DLD1 (cell line): ENCODE measurements around the gene C4BPB.

Experiments
- in situ Hi-C: cut with HindIII; loops from 2 replicates; pipeline ENCODE4 v1.10.0; 2017; ENCODE audit warnings: low sequenced_read_pairs

The C4BPB gene

DNA sequence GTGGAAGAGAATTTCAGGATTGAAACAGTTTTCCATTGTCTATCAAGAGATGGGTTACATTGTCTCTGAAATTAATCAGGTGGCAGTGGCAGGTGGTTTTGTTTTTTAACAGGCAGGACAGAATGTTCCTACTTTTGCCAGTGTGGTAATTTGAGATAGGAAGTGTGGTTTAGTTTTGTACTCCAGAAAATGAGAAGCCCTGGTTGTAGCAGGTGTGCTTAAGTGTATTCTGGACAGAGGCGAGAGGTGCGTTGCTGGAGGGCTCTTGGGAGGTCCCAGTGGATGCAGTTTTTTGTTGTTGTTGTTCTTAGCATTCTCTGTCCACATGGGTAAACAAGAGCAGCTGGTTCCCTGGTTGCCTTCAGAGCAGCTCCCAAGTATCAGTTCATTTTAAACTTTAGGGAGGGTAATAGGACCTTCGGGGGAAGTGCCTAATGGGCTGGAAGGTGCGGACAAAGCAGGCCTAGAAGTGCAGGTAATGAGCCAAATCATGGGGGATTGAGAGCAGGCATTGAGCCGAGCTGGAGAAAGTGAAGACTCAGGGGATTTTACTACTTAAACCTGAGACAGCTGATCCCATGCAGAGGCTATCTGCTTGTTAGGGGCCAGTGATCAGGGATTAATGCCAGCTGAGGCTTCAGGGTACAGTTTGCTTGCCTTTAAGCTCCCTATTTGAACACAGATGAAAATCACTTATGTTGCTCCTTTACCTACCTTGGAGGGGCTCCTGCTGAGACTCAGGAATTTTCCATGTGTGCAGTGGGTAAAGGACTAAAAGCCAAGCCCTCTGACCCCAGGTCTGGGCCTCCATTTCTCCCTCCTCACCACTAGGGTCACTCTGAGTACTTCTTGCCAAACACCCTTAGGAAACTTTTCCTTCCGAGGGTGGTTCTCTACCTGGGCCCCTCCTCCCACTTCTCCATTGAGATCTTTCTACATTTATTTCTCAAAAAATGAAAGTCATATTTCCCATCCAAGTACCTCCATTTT, 29.5 kb upstream of the C4BPB start:
- in situ Hi-C loops: loop anchor here (25.0 kb wide), 1 partner anchor 353 kb away; no protein-coding TSS in a partner anchor

DNA sequence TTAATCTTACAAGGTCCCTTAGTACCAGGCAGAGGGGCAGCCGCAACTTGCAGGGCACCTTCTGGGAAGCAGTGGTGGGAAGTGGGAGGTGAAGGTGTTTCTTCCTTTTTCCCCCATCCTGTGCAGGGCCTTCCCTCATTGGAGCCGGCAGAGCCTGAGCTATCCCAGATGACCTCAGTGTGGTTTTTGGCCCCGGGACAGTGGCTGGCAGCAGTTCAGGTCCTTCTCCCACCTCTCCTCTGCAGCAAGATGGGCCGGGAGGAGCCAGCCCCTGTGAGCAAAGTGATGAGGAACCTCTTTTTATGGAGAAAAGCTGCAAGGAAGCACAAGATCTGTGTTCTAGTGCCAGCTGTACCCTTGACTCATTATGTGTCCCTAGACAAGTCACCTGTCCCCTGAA, 28.8 kb upstream of the C4BPB start:
- in situ Hi-C loops: loop anchor here (25.0 kb wide), 1 partner anchor 352 kb away; no protein-coding TSS in a partner anchor

DNA sequence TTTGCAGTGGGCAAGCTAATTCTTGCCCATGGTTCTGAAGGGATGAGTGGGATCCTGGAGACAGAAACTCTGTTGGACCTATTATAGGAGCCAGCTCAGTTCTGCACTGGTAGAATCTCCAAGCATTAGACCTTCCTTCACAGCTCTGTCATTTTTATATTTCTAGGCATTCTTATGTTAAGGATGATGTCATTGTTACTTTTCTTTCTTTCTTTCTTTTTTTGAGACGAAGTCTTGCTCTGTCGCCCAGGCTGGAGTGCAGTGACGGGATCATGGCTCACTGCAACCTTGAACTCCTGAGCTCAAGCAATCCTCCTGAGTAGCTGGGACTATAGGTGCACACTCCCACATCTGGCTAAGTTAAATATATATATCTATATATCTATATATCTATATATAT, 28.1 kb upstream of the C4BPB start:
- in situ Hi-C loops: loop anchor here (25.0 kb wide), 1 partner anchor 352 kb away; no protein-coding TSS in a partner anchor

DNA sequence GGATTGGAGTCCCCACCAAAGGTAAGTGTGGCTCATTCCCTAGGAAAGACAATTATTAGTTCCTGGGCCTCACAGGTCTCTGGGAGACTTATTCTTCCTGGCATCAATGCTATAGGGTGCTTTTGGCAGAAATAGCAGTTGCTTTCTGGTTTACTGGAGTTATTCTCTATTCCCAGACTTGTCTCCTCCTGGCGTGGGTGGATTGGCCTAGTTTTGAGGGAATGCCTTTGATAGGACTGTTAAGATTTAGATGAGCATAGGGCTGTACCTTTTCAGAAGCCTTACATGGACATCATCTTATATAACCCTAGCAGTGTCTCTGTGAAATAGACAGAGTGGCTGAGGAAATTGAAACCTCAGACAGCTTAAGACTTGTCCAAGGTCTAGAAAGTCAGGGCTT, 26.6 kb upstream of the C4BPB start:
- in situ Hi-C loops: loop anchor here (25.0 kb wide), 1 partner anchor 350 kb away; no protein-coding TSS in a partner anchor

DNA sequence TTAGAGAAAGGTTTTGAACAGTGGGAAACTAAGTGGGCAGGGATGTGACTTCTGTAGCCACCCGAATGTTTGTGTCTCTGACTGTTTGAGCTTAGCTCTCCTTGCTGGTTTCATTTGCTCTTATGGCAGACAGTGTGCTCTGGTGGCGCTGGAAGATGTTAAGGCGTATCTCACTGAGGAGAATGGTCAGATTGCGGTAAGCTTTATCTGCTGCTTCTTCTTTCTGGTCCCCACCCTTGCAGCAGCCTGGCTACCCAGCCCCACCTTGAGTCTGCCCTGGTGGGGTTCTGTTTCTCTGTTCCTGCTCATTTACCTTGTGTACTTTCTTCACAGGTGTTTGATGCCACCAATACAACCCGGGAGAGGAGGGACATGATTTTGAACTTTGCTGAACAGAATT, 25.6 kb upstream of the C4BPB start:
- in situ Hi-C loops: loop anchor here (25.0 kb wide), 1 partner anchor 349 kb away; no protein-coding TSS in a partner anchor

DNA sequence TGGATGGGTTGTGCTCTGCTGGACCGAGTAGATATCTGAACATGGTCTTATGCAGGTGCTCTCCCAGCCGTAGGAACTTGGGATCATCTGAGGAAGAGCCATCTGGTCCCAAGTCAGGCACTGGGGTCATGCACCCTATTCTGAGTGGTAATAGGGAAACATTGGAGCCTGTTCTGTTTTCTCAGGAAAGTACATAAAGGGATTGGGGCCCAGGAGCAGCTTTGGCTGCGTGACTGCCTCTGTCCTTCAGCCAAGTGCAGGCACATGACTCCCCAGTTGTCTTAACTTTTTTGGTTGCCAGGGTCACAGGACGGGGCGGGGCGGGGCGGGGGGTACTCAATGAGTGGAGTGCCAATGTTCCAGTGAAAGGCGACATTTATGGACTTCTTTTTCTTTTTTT, 24.1 kb upstream of the C4BPB start:
- in situ Hi-C loops: loop anchor here (25.0 kb wide), 1 partner anchor 348 kb away; no protein-coding TSS in a partner anchor

DNA sequence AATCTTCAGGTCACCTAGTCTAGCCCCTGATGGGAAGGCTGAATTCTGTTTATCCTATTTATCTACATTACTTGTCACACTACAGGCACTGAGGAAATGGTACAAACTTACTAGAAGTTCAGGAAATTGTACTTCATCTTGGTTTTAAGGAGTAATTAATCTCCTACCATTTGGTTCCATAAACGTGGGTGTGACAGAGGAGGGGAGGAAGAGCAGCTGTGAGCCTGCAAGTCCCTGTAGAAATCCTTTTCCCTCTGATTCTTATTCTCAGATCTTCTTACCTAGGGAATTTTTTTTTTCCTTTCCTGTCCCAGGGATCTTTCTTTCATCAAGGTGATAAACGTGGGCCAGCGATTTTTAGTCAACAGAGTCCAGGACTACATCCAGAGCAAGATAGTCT, 21.5 kb upstream of the C4BPB start:
- in situ Hi-C loops: loop anchor here (25.0 kb wide), 1 partner anchor 345 kb away; no protein-coding TSS in a partner anchor

DNA sequence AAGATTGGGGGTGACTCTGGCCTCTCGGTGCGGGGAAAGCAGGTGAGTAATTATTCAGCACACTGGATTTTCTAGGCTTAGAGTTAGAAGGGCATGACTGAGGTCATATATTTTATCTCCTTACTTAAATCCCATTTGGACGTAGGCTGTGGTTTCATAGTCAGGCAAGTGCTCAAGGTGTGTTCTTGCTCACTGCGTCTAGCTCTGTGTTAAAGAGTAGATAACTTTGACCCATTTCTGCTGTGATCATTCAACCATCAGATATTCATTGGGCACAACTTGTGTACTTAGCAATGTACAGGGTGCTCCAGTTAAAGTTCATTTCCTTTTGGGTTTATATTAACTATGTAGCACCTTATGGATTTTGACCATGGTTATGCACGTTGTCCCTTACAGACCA, 21.0 kb upstream of the C4BPB start:
- in situ Hi-C loops: loop anchor here (25.0 kb wide), 1 partner anchor 345 kb away; no protein-coding TSS in a partner anchor

DNA sequence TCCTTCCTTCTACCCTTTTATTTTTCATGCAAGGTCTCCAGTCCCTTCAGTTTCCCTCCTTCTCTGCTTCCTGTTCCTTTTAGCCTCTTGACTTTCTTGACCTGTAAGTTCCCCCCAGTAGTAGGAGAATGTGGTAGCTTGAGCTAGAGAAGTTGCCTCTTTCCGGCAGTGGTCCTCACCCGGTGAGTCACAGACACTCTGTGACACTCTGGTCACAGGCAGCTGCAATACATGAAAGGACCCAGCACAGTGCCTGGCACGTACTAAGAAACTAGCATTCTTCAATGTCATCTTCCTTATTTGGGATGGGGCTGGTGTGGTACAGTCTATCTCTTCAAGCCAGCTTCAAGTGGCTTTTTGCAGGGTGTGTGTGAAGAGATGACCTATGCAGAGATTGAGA, 19.6 kb upstream of the C4BPB start:
- in situ Hi-C loops: loop anchor here (25.0 kb wide), 1 partner anchor 343 kb away; no protein-coding TSS in a partner anchor

DNA sequence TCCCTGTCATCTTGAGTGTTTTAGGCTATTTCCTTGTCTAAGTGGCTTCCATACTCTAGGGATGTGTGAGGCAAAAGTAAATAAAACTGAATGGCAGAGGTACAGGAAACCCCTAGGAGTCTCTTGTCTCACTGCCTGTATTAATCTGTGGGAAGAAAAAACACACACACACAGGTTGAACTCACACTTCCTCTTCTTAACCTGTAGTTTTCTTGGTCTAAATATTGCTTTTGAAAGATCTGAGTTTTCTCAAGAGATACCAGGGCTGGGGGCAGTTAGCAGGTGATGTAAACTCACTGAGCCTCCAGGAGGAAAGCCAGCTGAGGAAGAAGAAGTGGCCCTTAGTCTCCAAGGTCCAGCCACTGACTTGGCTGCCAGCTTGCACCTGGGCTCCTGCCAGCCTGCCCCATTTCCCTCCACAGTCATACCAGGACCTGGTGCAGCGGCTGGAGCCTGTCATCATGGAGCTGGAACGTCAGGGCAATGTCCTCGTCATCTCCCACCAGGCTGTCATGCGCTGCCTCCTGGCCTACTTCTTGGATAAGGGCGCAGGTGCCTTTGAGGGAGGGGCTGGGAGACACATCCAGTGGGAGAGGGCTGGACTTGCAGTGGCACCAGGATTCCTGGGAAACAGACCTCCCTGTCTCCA, 18.7 kb upstream of the C4BPB start:
- in situ Hi-C loops: loop anchor here (25.0 kb wide), 1 partner anchor 342 kb away; no protein-coding TSS in a partner anchor

DNA sequence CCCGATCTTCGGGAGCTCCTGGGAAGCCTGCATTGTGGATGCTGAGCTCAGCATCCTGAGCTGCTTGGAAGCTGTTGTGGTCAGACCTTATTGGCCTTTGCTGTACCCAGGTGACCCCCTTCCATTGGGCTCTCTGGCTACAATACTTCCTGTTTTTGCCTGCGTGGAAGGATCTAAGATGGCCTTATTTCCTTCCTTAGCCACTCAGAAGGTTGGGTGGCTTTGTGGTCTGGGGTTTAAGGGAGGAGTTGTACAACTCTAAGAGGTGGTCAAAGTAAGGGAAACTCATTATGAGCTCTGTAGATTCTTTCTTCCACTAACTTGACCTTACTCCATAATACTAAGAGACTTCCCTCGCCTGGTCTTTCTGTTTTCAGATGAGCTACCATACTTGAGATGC, 17.8 kb upstream of the C4BPB start:
- in situ Hi-C loops: loop anchor here (25.0 kb wide), 1 partner anchor 341 kb away; no protein-coding TSS in a partner anchor

DNA sequence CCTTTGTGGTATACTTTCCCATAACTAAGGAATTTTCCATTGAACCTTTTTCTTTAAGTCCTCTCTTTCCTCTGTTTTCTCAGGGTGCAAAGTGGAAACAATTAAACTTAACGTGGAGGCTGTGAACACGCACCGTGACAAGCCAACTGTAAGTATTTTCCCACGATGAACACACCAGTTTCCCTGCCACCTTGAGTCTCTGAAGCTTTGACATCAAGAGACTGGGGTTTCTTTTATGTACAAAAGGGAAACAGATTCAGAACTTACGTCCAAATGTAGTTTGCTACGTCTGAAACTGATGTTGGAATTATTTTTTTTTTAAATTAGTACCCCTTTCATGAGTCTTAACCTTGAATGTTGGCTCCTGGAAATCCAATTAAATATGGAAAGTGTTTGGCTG, 17.2 kb upstream of the C4BPB start:
- in situ Hi-C loops: loop anchor here (25.0 kb wide), 1 partner anchor 341 kb away; no protein-coding TSS in a partner anchor

DNA sequence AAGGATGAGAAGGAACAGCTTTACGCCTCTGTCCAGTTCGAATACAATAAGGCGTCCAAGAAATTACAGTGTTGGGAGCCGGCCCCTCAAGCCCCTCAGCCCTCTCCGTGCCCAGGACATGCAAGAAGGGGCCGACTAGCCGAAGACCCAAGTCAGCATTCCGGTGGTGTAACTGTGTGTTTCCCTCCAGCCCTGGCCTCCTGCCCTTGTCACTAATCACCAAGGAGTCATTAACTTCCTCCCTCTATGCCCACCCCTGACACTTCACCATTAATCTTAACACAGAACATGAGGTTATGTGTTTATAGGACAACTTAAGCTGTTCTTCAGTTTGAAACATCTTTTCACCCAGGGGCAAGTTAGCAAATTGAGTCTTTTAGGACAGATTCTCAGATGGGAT, 16.4 kb upstream of the C4BPB start:
- in situ Hi-C loops: loop anchor here (25.0 kb wide), 1 partner anchor 340 kb away; no protein-coding TSS in a partner anchor

DNA sequence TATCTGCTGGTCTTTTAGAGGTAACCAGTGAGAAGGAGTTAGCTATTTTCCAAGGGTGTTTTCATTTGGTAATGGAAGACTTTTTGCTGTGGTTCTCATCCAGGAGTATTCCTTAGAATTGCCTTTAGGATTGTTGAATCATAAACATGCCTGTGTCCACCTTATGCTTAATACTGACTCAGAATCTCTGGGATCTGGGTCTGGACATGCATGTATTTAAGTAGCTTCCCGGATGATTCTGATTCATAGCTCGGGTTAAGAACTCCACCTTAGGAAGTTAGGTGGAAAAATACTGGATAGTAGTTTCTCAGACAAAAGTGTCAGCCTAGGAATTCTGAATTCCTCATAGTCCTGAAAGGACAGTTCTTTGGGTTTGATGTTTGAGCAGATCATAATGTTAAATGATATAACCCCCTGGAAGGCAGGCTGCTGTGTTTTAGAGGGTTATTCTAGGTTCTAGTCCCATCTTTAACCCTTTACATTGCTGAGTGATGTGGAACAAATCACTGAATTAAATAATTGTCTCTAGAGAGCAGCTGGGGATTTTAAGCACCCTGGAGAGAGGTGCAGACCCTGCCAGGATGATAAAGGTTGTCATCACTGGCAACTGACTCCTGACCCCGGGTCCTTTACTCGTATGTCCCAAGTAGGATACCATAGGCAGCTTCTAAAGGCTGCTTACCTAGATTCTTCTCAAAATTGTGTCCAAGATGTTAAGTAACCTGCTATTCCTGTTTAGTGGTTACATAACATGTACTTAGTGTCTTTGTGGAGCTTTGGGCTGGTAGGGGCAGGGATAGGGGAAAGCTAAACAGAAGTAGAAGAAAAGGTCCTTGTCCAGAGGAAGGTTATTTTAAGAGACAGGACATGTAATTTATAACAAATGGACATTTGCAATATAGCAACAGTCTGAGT, 14.5 kb upstream of the C4BPB start:
- in situ Hi-C loops: loop anchor here (25.0 kb wide), 1 partner anchor 338 kb away; no protein-coding TSS in a partner anchor

DNA sequence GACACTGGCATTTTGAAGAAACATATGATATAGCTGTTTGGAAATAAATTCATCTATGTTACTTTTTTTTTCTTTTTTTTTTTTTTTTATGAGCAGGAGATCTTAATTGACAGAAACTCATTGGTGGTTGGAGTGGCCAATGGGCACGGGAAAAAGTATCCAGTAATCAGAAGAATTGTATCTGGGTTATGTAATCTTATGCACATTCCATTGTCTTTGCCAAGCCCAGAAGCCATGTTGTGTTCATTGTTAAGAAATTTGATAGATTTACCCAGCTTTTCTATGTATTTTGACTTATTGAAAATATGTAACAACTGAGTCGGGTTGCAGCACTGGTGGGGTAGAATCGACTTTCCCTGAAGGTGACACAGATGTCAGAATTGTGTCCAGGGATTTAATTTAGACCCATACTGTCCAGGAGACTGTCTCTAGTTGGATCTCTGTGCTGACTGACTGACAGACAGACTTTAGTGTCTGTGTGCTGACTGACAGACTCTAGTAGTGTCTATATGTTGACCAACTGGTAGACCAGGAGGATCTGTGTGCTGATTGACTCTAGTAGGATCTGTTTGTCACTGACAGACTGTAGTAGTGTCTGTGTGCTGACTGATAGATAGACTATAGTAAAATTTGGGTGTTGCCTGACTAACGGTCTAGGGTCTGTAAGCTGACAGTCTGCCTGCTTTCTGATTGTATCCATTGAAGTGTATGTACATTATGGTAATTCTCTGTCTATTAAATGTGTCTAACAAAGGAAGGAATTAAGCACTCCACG, 12.3 kb upstream of the C4BPB start:
- in situ Hi-C loops: no loop called here

DNA sequence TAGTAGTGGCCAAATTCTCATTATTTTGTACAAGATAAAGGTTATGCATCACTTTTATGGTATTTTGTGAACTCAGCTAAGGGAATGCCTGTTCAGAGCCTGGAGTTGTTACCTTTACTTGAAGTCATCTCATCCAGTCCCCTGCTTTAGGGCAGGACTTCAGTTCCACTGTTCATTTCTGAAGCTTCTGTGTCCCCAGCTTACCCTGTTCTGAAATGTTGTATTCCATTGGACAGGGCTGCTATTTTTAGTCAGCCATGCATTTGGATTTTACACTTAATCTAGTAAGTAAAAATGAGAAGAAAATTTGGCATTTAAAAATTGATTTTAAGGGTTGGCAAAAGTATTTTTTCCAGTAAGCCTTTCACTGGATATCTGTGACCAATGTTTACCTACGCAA, 11.6 kb upstream of the C4BPB start:
- in situ Hi-C loops: no loop called here

DNA sequence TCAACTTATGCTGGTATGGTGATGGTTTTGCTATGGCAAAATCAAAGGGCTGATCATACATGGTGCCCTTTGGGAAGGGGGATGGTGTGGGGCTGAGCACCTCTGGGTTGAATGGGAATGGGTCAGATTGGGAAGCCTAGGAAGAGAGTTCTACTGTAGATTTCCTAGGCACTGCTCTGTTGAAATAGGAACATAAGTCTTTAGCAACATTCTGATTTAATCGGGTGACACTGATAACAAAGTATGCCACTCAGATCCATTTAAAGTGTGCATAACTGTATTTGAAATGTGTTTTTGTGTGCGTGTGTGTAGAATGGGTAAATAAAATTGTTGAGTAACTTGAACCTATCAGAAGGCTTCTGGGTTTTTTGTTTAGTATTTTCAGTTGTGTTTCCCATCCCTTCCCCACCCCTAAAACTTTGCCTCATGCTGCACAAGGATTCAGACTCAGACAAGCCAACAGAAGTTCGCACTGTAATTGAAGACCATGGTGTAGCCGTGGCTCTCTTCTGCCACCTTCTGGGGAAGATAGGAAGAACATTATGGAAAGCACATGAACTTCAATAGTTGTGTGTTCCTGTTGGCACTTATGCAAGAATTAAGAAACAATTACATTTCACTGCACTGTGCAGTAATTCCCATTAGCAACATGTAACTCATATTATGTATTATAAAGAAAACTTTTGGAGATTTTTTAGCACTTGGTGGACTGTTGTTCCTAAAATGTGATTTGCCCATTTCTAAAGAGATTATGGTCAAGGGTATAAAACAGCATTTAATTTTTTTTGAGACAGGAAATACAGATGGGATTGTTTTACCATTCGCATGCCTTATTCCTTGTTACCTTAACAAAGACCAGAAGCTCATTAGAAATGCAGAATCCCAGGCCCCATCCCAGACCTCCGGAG, 10.9 kb upstream of the C4BPB start:
- in situ Hi-C loops: no loop called here

DNA sequence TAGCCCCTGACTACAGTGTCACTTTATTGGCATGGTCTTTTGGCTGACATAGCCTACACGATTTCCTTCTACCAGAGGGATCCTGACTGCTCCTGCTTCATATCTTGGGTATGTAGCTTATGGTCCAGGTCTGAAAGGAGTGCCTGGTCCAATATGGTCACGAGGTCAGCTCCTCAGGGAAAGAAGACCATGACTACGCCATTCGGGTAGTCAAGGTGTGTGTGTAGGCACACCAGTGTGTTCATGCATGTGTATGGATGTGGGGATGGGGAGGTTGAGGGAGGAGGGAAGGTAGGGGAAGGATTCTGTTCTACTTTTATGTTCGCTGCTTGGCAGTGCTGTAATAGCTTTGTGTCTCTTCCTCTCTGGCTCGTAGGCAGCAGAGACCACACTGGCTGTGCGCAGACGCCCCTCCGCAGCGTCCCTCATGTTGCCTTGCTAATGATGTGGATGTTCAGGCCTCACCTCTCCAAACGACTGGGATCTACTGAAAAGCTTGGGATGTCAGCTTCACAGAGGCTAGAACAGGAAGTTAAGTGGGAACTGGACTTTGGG, 10.0 kb upstream of the C4BPB start:
- in situ Hi-C loops: no loop called here
